Nephron progenitor cell (in vitro differentiated cells): Measurements from ENCODE around the gene CBR1.

ENCODE experiments used
- DNase-seq: peaks from one replicate; pipeline ENCODE4 v3.0.0; 2021
- H3K27ac Mint-ChIP-seq: 2 replicates; pipeline ENCODE4 v1.8.0; 2021; ENCODE audit warnings: mild to moderate bottlenecking, moderate library complexity, mixed read lengths
- H3K27me3 Mint-ChIP-seq: 2 replicates; pipeline ENCODE4 v1.8.0; 2021; ENCODE audit warnings: mild to moderate bottlenecking, low read depth, mixed read lengths; ENCODE audit not compliant: poor library complexity
- H3K36me3 Mint-ChIP-seq: 2 replicates; pipeline ENCODE4 v1.8.0; 2021; ENCODE audit warnings: low read depth, mixed read lengths
- H3K4me1 Mint-ChIP-seq: 2 replicates; pipeline ENCODE4 v1.8.0; 2021; ENCODE audit warnings: mixed read lengths
- H3K4me3 Mint-ChIP-seq: 2 replicates; pipeline ENCODE4 v1.8.0; 2021; ENCODE audit warnings: mild to moderate bottlenecking, moderate library complexity, mixed read lengths
- H3K9me3 Mint-ChIP-seq: 2 replicates; pipeline ENCODE4 v1.8.0; 2021; ENCODE audit warnings: mild to moderate bottlenecking, moderate library complexity, mixed read lengths
- CTCF ChIP-seq: fragments of 200-600 bp; sonication (generic); IDR thresholded peaks from 2 replicates; pipeline ENCODE4 v1.5.0; 2021; ENCODE audit warnings: antibody characterized with exemption

CBR1 gene

GRCh38 chr21:36027347-36027746 is 42.5 kb upstream of the CBR1 start:
- Mint-ChIP-seq H3K9me3 (no peaks in the 10 kb centered on the region), H3K4me3 (no peak overlapping the region), H3K27me3 (no peaks in the 10 kb centered on the region), H3K27ac (no peak overlapping the region), H3K36me3 (no peaks in the 10 kb centered on the region), H3K4me1 (peaks cover 20% of the 10 kb centered on the region)
- DNase-seq = no peak
- TF ChIP-seq CTCF = no peak

DNA sequence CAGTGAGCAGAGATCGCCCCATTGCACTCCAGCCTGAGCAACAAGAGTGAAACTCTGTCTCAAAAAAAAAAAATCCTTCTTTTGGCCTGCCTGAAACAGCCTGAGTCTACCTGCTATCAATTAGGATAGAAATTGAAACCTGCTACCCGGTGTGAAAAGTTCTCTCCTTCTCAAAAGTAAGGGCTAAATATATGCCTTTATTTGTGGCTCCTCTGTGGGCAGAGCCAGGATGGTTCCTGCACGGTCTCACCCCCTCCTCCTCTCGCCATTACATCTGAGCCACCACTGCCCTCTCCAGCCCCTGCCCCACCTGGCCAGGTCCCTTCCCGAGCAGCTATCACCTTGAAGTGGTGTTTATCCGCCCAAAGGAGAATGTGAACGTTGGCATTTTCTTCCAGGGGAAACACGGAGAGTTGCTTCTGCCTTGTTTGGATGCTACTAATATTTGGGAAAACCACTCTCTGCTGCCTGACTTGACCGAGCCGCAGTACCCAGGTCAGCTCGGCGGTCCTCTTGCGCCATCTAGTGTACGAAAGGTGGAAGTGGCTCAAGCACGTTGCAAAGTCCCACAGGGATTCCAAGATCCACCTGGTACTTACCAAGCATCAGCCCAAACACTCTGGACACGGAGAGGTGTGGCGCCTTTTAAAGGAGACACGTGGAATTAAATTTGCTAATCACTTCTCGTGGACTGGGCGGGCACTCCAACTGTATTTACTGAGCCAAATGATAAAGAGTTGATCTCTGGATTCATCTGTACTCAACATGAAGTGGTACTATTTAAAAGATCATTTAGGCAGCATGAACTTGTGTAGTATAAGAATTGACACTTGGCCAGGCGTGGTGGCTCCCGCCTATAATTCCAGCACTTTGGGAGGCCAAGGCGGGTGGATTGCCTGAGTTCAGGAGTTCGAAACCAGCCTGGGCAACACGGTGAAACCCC is 41.4 kb upstream of the CBR1 start:
- peak; percentile 77 for DNase-seq
- H3K4me3 Mint-ChIP-seq = peak overlapping the region; percentile 51
- no peak overlapping the region for H3K27ac Mint-ChIP-seq
- H3K36me3 Mint-ChIP-seq = peaks cover 2% of the 10 kb centered on the region
- no peaks in the 10 kb centered on the region for H3K27me3 Mint-ChIP-seq
- TF ChIP-seq CTCF = peak; percentile 95
- peaks cover 20% of the 10 kb centered on the region for H3K4me1 Mint-ChIP-seq
- H3K9me3 Mint-ChIP-seq = no peaks in the 10 kb centered on the region

- Mint-ChIP-seq H3K4me1 (peaks cover 20% of the 10 kb centered on the region), H3K4me3 (no peak overlapping the region), H3K27ac (no peak overlapping the region), H3K9me3 (no peaks in the 10 kb centered on the region), H3K36me3 (peaks cover 4% of the 10 kb centered on the region), H3K27me3 (no peaks in the 10 kb centered on the region)
- no peak for DNase-seq
- TF ChIP-seq CTCF = no peak
Measured at GRCh38 chr21:36029309-36029708, 40.5 kb upstream of the CBR1 start.

- H3K4me1 Mint-ChIP-seq = peaks cover 20% of the 10 kb centered on the region
- H3K27ac Mint-ChIP-seq = peak overlapping the region; percentile 41
- TF ChIP-seq CTCF = no peak
- H3K4me3 Mint-ChIP-seq = no peak overlapping the region
- no peaks in the 10 kb centered on the region for H3K27me3 Mint-ChIP-seq
- no peaks in the 10 kb centered on the region for H3K9me3 Mint-ChIP-seq
- peaks cover 18% of the 10 kb centered on the region for H3K36me3 Mint-ChIP-seq
- no peak for DNase-seq
Measured at GRCh38 chr21:36030581-36031189, 39.1 kb upstream of the CBR1 start.

GRCh38 chr21:36032647-36033406 is 37.0 kb upstream of the CBR1 start:
- Mint-ChIP-seq H3K4me1 (peaks cover 20% of the 10 kb centered on the region), H3K9me3 (no peaks in the 10 kb centered on the region), H3K27me3 (no peaks in the 10 kb centered on the region), H3K36me3 (peaks cover 30% of the 10 kb centered on the region), H3K4me3 (no peak overlapping the region), H3K27ac (peak overlapping the region; percentile 64)
- no peak for TF ChIP-seq CTCF
- no peak for DNase-seq
